GM13977 (cell line): ENCODE data around the gene TCEA2.

Experiments
- DNase-seq: peaks from one replicate; pipeline ENCODE4 v3.0.0; 2012; ENCODE audit warnings: low spot score
- CTCF ChIP-seq: IDR thresholded peaks from 2 replicates; pipeline ENCODE4 v1.5.1; 2012; ENCODE audit warnings: mild to moderate bottlenecking, control low read depth; ENCODE audit not compliant: insufficient read depth; ENCODE audit errors: extremely low read depth, missing control alignments
- in situ Hi-C: fragments of 300-500 bp; cut with MboI; formaldehyde crosslinking; loops from one replicate; pipeline ENCODE4 v1.12.0; 2022; ENCODE audit warnings: low sequenced_read_pairs, low pct_unique_long_range_greater_than_20kb, mixed read lengths, inconsistent platforms; ENCODE audit not compliant: unreplicated experiment

TCEA2 gene

GRCh38 chr20:64119681-64120341 is 56.8 kb downstream of the TCEA2 start:
- in situ Hi-C loops = no loop called here
- no peak for DNase-seq
- no peak for TF ChIP-seq CTCF

- no peak for DNase-seq
- TF ChIP-seq CTCF = no peak
- in situ Hi-C loops = no loop called here
These were observed 58.6 kb downstream of the TCEA2 start for GRCh38 chr20:64121586-64121985.
